ENCODE measurements around the gene MND1.
"Not testable (repeated sequence)": the region's sequence is repeated elsewhere in the genome, so short reads cannot be mapped to it uniquely, and the experiment has no call there.

DNA sequence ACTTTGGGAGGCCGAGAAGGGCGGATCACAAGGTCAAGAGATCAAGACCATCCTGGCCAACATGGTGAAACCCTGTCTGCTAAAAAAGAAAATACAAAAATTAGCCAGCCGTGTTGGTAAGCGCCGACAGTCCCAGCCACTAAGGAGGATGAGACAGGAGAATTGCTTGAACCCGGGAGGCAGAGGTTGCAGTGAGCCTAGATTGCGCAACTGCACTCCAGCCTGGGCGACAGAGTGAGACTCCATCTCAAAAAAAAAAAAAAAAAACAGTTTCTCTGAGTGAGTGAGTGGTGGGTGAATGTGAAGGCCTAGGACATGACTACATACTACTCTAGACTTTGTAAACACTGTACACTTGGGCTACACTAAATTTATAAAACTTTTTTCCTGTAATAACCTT, 72.0 kb downstream of the MND1 start:
- not testable (repeated sequence) for TF ChIP-seq SNAI2 (CRISPR knock-in tag; IDR thresholded peaks at IDR 0.05); GLIS3 (CRISPR knock-in tag; IDR thresholded peaks at IDR 0.05); ISL1 (CRISPR knock-in tag; IDR thresholded peaks at IDR 0.05); TCF4 (CRISPR knock-in tag; IDR thresholded peaks at IDR 0.05; ENCODE audit: borderline replicate concordance); TOX (CRISPR knock-in tag; IDR thresholded peaks at IDR 0.05; ENCODE audit: borderline replicate concordance); BACH2 (CRISPR knock-in tag; IDR thresholded peaks at IDR 0.05; ENCODE audit: borderline replicate concordance); RARB (CRISPR knock-in tag; IDR thresholded peaks at IDR 0.05); ARNTL (CRISPR knock-in tag; IDR thresholded peaks at IDR 0.05; ENCODE audit: borderline replicate concordance, low read depth); CSDC2 (CRISPR knock-in tag; IDR thresholded peaks at IDR 0.05); ZFP3 (CRISPR knock-in tag; IDR thresholded peaks at IDR 0.05); ZFP30 (CRISPR knock-in tag; IDR thresholded peaks at IDR 0.05); ESRRG (CRISPR knock-in tag; IDR thresholded peaks at IDR 0.05)
- TF ChIP-seq, protein P1, sequence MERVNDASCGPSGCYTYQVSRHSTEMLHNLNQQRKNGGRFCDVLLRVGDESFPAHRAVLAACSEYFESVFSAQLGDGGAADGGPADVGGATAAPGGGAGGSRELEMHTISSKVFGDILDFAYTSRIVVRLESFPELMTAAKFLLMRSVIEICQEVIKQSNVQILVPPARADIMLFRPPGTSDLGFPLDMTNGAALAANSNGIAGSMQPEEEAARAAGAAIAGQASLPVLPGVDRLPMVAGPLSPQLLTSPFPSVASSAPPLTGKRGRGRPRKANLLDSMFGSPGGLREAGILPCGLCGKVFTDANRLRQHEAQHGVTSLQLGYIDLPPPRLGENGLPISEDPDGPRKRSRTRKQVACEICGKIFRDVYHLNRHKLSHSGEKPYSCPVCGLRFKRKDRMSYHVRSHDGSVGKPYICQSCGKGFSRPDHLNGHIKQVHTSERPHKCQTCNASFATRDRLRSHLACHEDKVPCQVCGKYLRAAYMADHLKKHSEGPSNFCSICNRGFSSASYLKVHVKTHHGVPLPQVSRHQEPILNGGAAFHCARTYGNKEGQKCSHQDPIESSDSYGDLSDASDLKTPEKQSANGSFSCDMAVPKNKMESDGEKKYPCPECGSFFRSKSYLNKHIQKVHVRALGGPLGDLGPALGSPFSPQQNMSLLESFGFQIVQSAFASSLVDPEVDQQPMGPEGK (CRISPR knock-in tag; IDR thresholded peaks at IDR 0.05; ENCODE audit: borderline replicate concordance), result not testable (repeated sequence)
- TF ChIP-seq, protein P2, sequence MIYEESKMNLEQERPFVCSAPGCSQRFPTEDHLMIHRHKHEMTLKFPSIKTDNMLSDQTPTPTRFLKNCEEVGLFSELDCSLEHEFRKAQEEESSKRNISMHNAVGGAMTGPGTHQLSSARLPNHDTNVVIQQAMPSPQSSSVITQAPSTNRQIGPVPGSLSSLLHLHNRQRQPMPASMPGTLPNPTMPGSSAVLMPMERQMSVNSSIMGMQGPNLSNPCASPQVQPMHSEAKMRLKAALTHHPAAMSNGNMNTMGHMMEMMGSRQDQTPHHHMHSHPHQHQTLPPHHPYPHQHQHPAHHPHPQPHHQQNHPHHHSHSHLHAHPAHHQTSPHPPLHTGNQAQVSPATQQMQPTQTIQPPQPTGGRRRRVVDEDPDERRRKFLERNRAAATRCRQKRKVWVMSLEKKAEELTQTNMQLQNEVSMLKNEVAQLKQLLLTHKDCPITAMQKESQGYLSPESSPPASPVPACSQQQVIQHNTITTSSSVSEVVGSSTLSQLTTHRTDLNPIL (CRISPR knock-in tag; IDR thresholded peaks at IDR 0.05; ENCODE audit: low read depth), result not testable (repeated sequence)
